HG03103 (cell line): ENCODE results near the gene LRRIQ1.

Experiments
- ATAC-seq: cut with Tn5 transposase; IDR thresholded peaks from one replicate; pipeline ENCODE4 v1.9.1; 2021; ENCODE audit warnings: low read depth; ENCODE audit not compliant: unreplicated experiment

The LRRIQ1 gene

GRCh38 chr12:85059594-85059993 is 23.4 kb downstream of the LRRIQ1 start:
- no peak for ATAC-seq

GRCh38 chr12:85060916-85061315 is 24.8 kb downstream of the LRRIQ1 start:
- ATAC-seq: no peak

GRCh38 chr12:85065837-85066482 is 29.8 kb downstream of the LRRIQ1 start:
- ATAC-seq: no peak

- ATAC-seq: no peak
Observed at GRCh38 chr12:85072826-85073225, 36.7 kb downstream of the LRRIQ1 start.

GRCh38 chr12:85076688-85077430 is 40.7 kb downstream of the LRRIQ1 start:
- peak; percentile 73 for ATAC-seq

GRCh38 chr12:85085066-85085465 is 48.9 kb downstream of the LRRIQ1 start:
- no peak for ATAC-seq

- ATAC-seq: no peak
Observed at GRCh38 chr12:85089792-85090191, 53.6 kb downstream of the LRRIQ1 start.

- ATAC-seq: no peak
Observed at GRCh38 chr12:85092814-85093370, 56.7 kb downstream of the LRRIQ1 start.

GRCh38 chr12:85095501-85095900 is 59.4 kb downstream of the LRRIQ1 start:
- ATAC-seq: no peak

GRCh38 chr12:85130646-85131045 is 94.5 kb downstream of the LRRIQ1 start:
- no peak for ATAC-seq

- no peak for ATAC-seq
Observed at GRCh38 chr12:85138833-85139232, 102.7 kb downstream of the LRRIQ1 start.

GRCh38 chr12:85147331-85147730 is 111.2 kb downstream of the LRRIQ1 start:
- ATAC-seq: no peak

- ATAC-seq: no peak
Observed at GRCh38 chr12:85152311-85152729, 116.2 kb downstream of the LRRIQ1 start.

- no peak for ATAC-seq
Observed at GRCh38 chr12:85155791-85156190, 119.6 kb downstream of the LRRIQ1 start.

- no peak for ATAC-seq
Observed at GRCh38 chr12:85156569-85156968, 120.4 kb downstream of the LRRIQ1 start.

GRCh38 chr12:85157035-85157603 is 121.0 kb downstream of the LRRIQ1 start:
- no peak for ATAC-seq

- no peak for ATAC-seq
Observed at GRCh38 chr12:85163752-85164321, 127.7 kb downstream of the LRRIQ1 start.

- ATAC-seq: no peak
Observed at GRCh38 chr12:85179680-85180270, 143.6 kb downstream of the LRRIQ1 start.

- no peak for ATAC-seq
Observed at GRCh38 chr12:85182699-85183098, 146.5 kb downstream of the LRRIQ1 start.

GRCh38 chr12:85183855-85184254 is 147.7 kb downstream of the LRRIQ1 start:
- ATAC-seq: no peak

GRCh38 chr12:85186236-85186635 is 150.1 kb downstream of the LRRIQ1 start:
- no peak for ATAC-seq
